ENCODE data around the gene TBL1X. TPM values are rescaled to one million over a fixed set of nuclear protein-coding genes. Genes with fewer than 3 reads are reported as not detected.

TBL1X gene
- total RNA-seq, 1 experiment from 2014 or later = 14.6 TPM

DNA sequence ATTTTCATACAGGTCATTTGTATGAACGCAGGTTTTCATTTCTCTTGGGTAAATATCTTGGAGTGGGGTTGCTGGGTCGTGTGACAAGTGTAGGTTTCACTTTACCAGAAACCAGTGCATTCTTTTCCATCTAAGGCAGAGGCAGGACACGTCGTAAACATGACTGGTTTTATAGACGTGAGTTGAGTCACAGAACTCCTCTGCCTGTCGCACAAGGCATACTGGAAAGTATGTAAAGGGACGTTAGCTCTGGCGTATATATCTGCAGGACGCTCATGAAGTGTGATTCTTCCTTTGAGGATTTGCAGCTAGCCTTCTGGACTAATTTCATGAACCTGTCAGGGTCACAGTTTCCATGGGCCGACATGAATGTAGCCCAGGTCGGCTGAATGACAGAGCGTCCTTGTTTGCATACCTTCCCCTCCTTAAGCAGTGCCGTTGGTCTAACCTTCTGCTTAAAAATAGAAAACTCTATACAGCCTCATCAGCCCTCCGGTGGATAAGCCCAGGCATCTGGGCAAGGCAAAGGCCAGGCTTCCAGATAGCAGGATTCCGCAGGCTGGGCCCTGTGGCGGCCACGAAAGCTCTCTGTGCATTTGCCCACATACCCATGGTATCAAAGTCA is 194.8 kb downstream of the TBL1X start:
- ChIA-PET POLR2A (no interaction called here), CTCF (no interaction called here)
- Histone ChIP-seq H3K4me3 (ENCODE audit: low read depth in 2 of 2, low read length in 2 of 2) (no peak overlapping the region), H3K27me3 (ENCODE audit: control insufficient read depth, insufficient read depth, low read length) (no peaks in the 10 kb centered on the region), H3K36me3 (ENCODE audit: control insufficient read depth, insufficient read depth, low read length) (no peaks in the 10 kb centered on the region), H3K27ac (ENCODE audit: low read length) (no peak overlapping the region), H3K9me3 (ENCODE audit: control insufficient read depth, insufficient read depth, low read depth, low read length) (no peaks in the 10 kb centered on the region), H3K4me1 (ENCODE audit: control insufficient read depth, insufficient read depth, low read length) (no peaks in the 10 kb centered on the region)
- DNase-seq (ENCODE audit: low read depth, low spot score) (no peak), ATAC-seq (no peak)
- in situ Hi-C loops (cut with HindIII; ENCODE audit: low pct_unique_long_range_greater_than_20kb, low sequenced_read_pairs) (no loop called here), intact Hi-C loops (cut with micrococcal nuclease; ENCODE audit: unreplicated experiment) (no loop called here)
- no peak for TF ChIP-seq TCF7L2 (IDR thresholded peaks at IDR 0.05; ENCODE audit: low read depth, low read length)
- TF ChIP-seq, protein P1, sequence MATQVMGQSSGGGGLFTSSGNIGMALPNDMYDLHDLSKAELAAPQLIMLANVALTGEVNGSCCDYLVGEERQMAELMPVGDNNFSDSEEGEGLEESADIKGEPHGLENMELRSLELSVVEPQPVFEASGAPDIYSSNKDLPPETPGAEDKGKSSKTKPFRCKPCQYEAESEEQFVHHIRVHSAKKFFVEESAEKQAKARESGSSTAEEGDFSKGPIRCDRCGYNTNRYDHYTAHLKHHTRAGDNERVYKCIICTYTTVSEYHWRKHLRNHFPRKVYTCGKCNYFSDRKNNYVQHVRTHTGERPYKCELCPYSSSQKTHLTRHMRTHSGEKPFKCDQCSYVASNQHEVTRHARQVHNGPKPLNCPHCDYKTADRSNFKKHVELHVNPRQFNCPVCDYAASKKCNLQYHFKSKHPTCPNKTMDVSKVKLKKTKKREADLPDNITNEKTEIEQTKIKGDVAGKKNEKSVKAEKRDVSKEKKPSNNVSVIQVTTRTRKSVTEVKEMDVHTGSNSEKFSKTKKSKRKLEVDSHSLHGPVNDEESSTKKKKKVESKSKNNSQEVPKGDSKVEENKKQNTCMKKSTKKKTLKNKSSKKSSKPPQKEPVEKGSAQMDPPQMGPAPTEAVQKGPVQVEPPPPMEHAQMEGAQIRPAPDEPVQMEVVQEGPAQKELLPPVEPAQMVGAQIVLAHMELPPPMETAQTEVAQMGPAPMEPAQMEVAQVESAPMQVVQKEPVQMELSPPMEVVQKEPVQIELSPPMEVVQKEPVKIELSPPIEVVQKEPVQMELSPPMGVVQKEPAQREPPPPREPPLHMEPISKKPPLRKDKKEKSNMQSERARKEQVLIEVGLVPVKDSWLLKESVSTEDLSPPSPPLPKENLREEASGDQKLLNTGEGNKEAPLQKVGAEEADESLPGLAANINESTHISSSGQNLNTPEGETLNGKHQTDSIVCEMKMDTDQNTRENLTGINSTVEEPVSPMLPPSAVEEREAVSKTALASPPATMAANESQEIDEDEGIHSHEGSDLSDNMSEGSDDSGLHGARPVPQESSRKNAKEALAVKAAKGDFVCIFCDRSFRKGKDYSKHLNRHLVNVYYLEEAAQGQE (IDR thresholded peaks at IDR 0.05; ENCODE audit: insufficient read depth in 1 of 2, low read depth in 2 of 2, low read length in 1 of 2) = no peak
- TF ChIP-seq POLR2AphosphoS5 (IDR thresholded peaks at IDR 0.05; ENCODE audit: low read depth, low read length) = no peak
- TF ChIP-seq, protein P2, sequence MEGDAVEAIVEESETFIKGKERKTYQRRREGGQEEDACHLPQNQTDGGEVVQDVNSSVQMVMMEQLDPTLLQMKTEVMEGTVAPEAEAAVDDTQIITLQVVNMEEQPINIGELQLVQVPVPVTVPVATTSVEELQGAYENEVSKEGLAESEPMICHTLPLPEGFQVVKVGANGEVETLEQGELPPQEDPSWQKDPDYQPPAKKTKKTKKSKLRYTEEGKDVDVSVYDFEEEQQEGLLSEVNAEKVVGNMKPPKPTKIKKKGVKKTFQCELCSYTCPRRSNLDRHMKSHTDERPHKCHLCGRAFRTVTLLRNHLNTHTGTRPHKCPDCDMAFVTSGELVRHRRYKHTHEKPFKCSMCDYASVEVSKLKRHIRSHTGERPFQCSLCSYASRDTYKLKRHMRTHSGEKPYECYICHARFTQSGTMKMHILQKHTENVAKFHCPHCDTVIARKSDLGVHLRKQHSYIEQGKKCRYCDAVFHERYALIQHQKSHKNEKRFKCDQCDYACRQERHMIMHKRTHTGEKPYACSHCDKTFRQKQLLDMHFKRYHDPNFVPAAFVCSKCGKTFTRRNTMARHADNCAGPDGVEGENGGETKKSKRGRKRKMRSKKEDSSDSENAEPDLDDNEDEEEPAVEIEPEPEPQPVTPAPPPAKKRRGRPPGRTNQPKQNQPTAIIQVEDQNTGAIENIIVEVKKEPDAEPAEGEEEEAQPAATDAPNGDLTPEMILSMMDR (IDR thresholded peaks at IDR 0.05) = no peak
- no peak for TF ChIP-seq SIN3A (IDR thresholded peaks at IDR 0.05; ENCODE audit: borderline replicate concordance, insufficient read depth, low read depth, low read length)
- no TSS peak for BruUV-seq (replicated peaks)

DNA sequence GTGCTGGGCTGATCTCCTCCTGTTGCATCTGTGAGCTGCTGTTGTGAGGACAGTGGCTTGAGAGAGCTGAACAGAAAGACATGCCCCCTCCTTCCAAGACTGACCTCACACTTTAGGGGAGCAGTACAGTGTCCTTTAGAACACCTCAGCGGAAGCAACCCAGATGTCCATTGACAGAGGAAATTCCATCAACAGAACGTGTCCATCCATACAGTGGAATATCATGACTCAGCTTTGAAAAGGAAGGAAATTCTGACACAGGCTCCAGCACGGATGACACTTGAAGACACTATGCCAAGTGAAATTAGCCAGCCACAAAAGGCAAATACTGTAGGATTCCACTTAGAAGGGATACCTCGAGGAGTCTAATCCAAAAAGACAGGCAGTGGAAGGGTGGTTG is 197.3 kb downstream of the TBL1X start:
- Histone ChIP-seq H3K36me3 (ENCODE audit: control insufficient read depth, insufficient read depth, low read length) (no peaks in the 10 kb centered on the region), H3K4me3 (ENCODE audit: low read depth in 2 of 2, low read length in 2 of 2) (no peak overlapping the region), H3K27me3 (ENCODE audit: control insufficient read depth, insufficient read depth, low read length) (no peaks in the 10 kb centered on the region), H3K9me3 (ENCODE audit: control insufficient read depth, insufficient read depth, low read depth, low read length) (no peaks in the 10 kb centered on the region), H3K4me1 (ENCODE audit: control insufficient read depth, insufficient read depth, low read length) (no peaks in the 10 kb centered on the region), H3K27ac (ENCODE audit: low read length) (no peak overlapping the region)
- in situ Hi-C loops (cut with HindIII; ENCODE audit: low pct_unique_long_range_greater_than_20kb, low sequenced_read_pairs) (no loop called here), intact Hi-C loops (cut with micrococcal nuclease; ENCODE audit: unreplicated experiment) (no loop called here)
- BruUV-seq (replicated peaks) = no TSS peak
- POLR2A ChIA-PET = no interaction called here
- TF ChIP-seq TCF7L2 (IDR thresholded peaks at IDR 0.05; ENCODE audit: low read depth, low read length) (no peak), POLR2AphosphoS5 (IDR thresholded peaks at IDR 0.05; ENCODE audit: low read depth, low read length) (no peak), SIN3A (IDR thresholded peaks at IDR 0.05; ENCODE audit: borderline replicate concordance, insufficient read depth, low read depth, low read length) (no peak)
- TF ChIP-seq, protein P2 (IDR thresholded peaks at IDR 0.05) = no peak
- TF ChIP-seq, protein P1 (IDR thresholded peaks at IDR 0.05; ENCODE audit: insufficient read depth in 1 of 2, low read depth in 2 of 2, low read length in 1 of 2) = no peak
- CTCF ChIA-PET = no interaction called here
- ATAC-seq (no peak), DNase-seq (ENCODE audit: low read depth, low spot score) (no peak)
